ENCODE measurements around the gene TMEM119.
A peak's percentile ranks its signal among the peaks of the same experiment; 100 is the strongest.
"Not testable (repeated sequence)": the region's sequence is repeated elsewhere in the genome, so short reads cannot be mapped to it uniquely, and the experiment has no call there.

Gene TMEM119

GRCh38 chr12:108634341-108634751, 36.5 kb upstream of the TMEM119 start:
- peak; percentile 82 for DNase-seq (ENCODE audit: low spot score)

DNA sequence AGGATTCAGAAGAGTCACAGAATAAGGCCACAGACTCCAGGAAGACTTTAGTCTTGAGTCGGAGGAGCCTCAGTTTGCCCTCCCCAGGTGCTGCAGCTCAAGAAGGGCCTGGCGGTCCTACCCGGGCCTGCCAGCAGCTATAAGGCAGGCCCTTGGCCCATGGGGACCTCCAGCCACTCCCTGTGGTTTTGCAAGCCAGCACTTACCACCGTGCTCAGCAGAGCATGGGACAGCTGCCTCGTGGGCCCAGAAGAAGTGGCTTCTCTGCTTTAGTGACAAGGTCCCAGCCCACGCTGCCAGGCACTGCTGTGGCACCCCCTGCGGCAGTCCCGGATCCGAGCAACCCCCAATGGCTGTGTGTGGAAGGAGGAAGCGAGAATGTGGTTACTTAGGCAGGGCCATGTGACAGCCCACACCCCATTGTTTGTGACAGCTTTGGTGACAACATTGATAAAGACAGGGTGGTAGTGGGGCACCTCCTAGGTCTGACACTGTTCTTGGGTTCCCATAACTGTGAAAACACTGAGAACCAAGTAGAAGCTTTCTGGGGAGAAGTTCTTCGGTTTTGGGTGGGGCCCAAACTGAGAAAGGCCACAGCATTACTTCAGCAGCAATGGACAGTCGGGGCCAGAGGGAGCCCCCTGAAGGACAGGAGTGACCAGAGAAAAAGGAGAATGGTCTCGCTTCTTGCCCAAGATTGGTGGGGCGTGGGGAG, 35.8 kb upstream of the TMEM119 start, which contains the start of gene SELPLG:
Gene SELPLG, minus strand, starts transcription at position 361 of the 715 bp plus-strand sequence. CDS start 9,587 bp downstream, outside the sequence.
- peak; percentile 96 for DNase-seq (ENCODE audit: low spot score)

DNA sequence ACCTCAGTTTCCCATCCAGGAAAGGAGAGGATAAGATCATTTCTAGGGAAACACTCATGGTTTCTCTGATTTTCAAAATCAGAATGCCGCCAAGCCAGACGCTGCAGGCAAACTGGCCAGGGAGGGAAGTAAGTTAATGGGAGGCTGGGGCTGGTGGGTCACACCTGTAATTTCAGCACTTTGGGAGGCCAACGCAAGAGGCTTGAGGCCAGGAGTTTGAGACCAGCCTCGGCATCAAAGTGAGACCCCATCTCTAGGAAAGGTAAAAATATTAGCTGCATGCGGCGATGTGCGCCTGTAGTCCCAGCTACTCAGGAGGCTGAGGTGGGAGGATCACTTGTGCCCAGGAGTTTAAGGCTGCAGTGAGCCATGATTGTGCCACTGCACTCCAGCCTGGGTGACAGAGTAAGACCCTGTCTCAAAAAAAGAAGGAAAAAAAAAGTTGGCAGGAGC, 35.2 kb upstream of the TMEM119 start:
- DNase-seq (ENCODE audit: low spot score), result no peak

DNA sequence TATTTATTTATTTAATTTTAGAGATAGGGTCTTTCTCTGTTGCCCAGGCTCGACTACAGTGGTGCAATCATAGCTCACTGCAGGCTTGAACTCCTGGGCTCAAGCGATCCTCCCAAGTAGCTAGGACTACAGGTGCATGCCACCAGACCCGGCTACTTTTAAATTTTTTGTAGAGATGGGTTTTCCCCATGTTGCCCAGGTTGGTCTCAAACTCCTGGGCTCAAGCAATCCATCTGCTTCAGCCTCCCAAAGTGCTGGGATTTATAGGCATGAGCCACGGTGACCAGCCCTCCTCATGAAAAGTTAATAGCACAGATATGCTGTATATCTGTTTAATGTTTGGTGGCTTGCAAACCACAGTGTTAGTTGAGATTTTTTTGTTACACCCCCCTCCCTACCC, 33.4 kb upstream of the TMEM119 start:
- DNase-seq (ENCODE audit: low spot score), result not testable (repeated sequence)

- DNase-seq (ENCODE audit: low spot score), result no peak
These were observed 32.8 kb upstream of the TMEM119 start for GRCh38 chr12:108630481-108631207.

GRCh38 chr12:108629824-108630476, 32.1 kb upstream of the TMEM119 start:
- peak; percentile 83 for DNase-seq (ENCODE audit: low spot score)

GRCh38 chr12:108629151-108629550, 31.3 kb upstream of the TMEM119 start:
- DNase-seq (ENCODE audit: low spot score), result no peak

DNA sequence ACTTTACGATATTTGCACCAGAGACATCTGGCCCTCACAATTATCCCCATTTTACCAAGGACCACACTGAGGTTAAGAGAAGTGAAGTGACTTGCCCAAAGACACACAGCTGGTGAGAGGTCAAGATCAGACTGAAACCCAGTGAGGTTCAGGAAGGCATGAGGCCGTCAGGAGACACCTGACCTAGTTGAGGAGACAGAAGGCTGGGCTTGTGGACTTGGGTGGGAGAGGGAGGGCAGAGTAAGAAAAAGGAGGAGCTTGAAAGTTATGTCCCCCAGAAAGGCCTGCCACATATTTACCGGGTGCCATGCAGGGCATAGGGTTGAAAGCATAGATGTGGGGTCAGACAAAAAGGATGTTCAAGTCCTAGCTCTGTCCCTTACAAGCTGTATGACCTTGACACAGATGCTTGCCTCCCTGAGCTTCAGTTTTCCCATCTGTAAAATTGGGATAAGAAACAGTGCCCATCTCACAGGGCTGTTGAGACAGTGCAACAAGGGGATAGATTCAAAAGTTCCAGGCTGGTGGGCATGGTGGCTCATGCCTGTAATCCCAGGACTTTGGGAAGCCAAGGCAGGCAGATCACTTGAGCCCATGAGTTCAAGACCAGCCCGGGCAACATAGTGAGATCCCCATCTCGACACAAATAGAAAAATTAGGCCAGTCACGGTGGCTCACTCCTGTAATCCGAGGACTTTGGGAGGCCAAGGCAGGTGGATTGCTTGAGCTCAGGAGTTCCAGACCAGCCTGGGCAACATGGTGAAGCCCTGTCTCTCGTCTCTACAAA, 29.4 kb upstream of the TMEM119 start:
- no peak for DNase-seq (ENCODE audit: low spot score)

GRCh38 chr12:108625228-108625627, 27.3 kb upstream of the TMEM119 start:
- no peak for DNase-seq (ENCODE audit: low spot score)

GRCh38 chr12:108623577-108623976, 25.7 kb upstream of the TMEM119 start:
- DNase-seq (ENCODE audit: low spot score), result no peak

DNA sequence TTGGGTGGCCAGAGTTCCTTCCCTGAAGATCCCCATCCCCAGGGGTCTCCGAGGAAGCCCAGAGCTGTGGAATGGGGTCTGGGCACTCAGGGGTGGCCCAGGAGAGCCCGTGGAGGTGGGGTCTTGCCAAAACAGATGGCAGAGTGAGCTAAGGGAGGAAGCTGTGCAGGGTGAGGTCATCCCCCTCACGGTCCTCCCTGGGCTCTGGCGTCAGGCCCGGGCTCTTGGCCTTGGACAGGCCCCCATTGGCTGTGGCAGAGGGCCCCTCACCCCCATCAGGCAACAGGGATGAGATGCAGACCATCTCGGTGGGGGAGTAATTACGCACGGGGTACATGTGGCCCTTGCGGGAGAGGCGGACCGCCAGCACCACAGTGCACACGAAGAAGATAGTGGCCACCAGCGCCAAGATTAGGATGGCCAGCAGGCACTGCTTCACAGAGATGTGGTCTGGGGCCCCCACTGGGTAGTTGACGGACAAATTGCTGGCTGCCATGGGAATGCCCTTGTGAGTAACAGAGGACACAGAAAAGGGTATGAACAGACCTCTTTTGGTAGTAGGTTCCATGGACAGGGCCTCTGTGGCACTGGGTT, 25.1 kb upstream of the TMEM119 start:
- DNase-seq (ENCODE audit: low spot score), result no peak

- no peak for DNase-seq (ENCODE audit: low spot score)
These were observed 24.5 kb upstream of the TMEM119 start for GRCh38 chr12:108622421-108622820.

DNA sequence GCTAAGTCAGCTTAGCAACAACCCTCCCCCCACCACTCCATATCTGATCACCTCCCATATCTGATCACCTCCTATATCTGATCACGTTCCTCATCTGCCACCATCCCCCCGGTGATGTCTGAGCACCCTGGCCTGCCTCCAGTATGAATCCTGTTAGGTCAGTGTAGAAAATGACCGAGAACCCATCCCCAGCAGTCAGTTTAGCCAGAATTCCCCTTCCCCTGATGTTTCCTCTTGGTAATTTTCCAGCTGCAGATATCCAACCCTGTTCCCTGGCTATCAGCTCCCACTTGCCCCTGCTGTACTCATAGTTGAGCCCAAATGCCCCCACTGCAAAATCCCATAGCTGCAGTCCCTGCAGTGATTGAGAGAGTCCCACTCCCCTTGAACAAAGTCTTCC, 23.3 kb upstream of the TMEM119 start:
- DNase-seq (ENCODE audit: low spot score), result no peak

DNA sequence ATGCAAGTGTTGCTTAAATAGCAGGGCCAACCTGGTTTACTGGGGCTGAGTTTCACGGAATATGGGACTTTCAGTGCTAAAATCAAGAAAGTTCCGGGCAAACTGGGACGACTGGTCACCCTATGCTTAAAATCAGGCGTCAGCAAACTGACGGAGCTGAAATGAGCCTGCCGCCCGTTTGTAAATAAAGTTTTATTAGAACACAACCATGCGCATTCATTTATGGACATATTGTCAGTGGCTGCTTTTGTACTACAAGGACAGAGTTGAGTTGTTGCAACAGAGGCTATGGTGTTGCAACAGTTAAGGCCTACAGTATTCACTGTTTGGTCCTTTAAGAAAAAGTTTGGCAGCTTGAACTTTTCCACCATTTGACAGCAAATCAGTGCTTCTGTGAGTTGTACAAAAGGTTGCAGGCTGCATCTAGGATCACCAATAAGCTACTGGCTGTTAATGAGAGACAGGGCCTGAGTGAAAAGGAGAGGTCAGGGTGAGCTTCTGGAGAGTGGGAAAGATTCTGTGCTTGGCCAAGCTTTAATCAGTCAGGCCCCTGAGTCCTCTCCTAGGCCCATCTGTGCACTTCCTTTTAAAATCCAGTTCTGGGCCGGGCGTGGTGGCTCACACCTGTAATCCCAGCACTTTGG, 22.5 kb upstream of the TMEM119 start:
- no peak for DNase-seq (ENCODE audit: low spot score)

GRCh38 chr12:108619369-108620160, 21.7 kb upstream of the TMEM119 start:
- no peak for DNase-seq (ENCODE audit: low spot score)

DNA sequence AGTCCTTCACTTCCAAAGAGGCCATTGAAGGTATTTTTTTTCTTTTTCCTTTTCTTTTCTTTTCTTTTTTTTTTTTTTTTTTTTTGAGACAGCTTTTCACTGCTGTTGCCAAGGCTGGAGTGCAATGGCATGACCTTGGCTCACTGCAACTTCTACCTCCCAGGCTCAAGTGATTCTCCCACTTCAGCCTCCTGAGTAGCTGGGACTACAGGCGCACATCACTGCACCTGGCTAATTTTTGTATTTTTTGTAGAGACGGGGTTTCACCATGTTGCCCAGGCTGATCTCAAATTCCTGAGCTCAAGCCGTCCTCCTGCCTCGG, 21.0 kb upstream of the TMEM119 start:
- not testable (repeated sequence) for DNase-seq (ENCODE audit: low spot score)

GRCh38 chr12:108618079-108618952, 20.4 kb upstream of the TMEM119 start:
- peak; percentile 69 for DNase-seq (ENCODE audit: low spot score)

DNA sequence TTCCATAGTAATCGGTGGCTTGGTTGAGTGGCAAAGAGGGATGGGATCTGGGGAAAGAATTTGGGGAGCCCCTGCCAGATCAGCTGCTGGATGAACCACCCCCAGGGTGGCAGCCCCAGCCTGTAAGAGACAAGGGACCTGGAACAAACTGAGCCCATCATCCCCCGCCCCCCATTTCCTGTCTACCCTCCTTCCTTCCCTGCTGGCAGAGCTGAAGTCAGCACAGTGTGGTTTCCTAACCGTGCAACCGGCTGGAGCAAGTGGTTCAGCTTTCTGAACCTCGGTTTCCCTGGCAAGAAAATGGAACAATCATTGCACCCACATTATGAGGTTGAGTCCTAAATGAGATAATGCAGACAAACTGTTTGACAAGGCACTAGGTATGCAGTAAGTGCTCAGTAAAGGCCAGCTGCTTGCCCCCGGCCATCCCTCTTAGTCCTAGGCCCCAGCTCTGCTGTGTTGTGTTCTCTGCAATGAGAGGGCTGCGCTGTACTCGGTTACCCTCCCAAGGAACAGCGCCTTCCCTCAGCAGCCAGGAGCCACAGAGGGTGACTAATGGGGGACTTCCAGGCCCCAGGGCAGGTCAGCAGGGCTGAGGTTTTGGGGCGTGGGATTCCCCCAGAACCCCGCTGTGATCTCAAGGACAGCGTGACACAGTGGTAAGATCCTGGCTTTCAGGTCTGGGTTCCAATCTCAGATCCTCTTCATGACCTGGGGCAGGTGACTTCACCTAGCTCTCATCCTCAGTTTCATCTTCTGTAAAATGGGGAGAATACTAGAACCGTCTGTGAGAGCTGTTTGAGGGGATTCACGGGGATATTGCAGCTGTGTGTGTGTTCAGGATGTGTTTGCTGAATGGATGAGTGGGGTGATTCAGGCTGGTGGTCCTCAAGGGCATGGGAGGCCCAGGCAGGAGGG, 19.3 kb upstream of the TMEM119 start:
- peak; percentile 92 for DNase-seq (ENCODE audit: low spot score)

Measured in CD4-positive, alpha-beta T cell treated with Interleukin-2 at 100 ng/mL for 4 hours (primary cell).